GM12878 (cell line): ENCODE results near the gene JMJD7. TPM values are rescaled to one million over a fixed set of nuclear protein-coding genes. Genes with fewer than 3 reads are reported as not detected.

Source experiments
- ATAC-seq: fragments of 200-7000 bp; cut with Tn5 transposase; 3 replicates; pipeline ENCODE4 v1.9.1; 2020; ENCODE audit warnings: mild to moderate bottlenecking, moderate library complexity
- BruUV-seq: library from RNA; stranded (reverse); fragments of 400-500 nt; replicated peaks from 2 replicates; lab custom pipeline; 2021; lab: Mats Ljungman, UMichigan
- CTCF ChIA-PET: fragments of 300-600 bp; sonication (Branson Sonifier 250); formaldehyde crosslinking; extraction: SDS; loops from one replicate; lab custom pipeline; 2021; ENCODE audit warnings: inconsistent platforms; lab: Yijun Ruan, JAX
- POLR2A ChIA-PET: fragments of 350-600 bp; formaldehyde crosslinking; extraction: SDS; loops from one replicate; lab custom pipeline; 2021; ENCODE audit warnings: inconsistent platforms; lab: Charles Lee
- RAD21 ChIA-PET: fragments of 300-600 bp; sonication (Branson Sonifier 250); formaldehyde crosslinking; loops from one replicate; lab custom pipeline; 2023; ENCODE audit warnings: antibody characterized with exemption; ENCODE audit not compliant: unreplicated experiment; lab: Charles Lee
- SMC1A ChIA-PET: fragments of 300-600 bp; sonication (Branson Sonifier 250); formaldehyde crosslinking; loops from one replicate; lab custom pipeline; 2023; ENCODE audit not compliant: unreplicated experiment, uncharacterized antibody; lab: Charles Lee
- DNase-seq: peaks from one replicate; pipeline ENCODE4 v3.0.0-alpha.2; 2011; ENCODE audit warnings: low read depth, low spot score
- FAIRE-seq: peaks from 3 replicates; lab custom pipeline; 2011; peaks lifted over from hg19 to GRCh38; lab: Jason Lieb, UNC
- H2AFZ ChIP-seq: 2 replicates; pipeline ENCODE4 v1.6.0; 2011; ENCODE audit warnings: low read depth, low read length, control low read depth; ENCODE audit not compliant: control insufficient read depth
- H3K27ac ChIP-seq: 2 replicates; pipeline ENCODE4 v1.5.1; 2011; ENCODE audit warnings: control low read depth; ENCODE audit not compliant: control insufficient read depth, insufficient read depth
- H3K27me3 ChIP-seq, 2 experiments: replicated peaks in 1 of 2; 2 replicates each; pipeline versions ENCODE4 v1.6.0 to v1.6.1; 2011; ENCODE audit warnings: low read length in 1 of 2; ENCODE audit not compliant: control insufficient read depth in 2 of 2, insufficient read depth in 2 of 2
- H3K36me3 ChIP-seq, 2 experiments: 2 replicates each; pipeline ENCODE4 v1.5.1; 2011; ENCODE audit warnings: low read length in 1 of 2; ENCODE audit not compliant: control insufficient read depth in 2 of 2, insufficient read depth in 2 of 2
- H3K4me1 ChIP-seq: 2 replicates; pipeline ENCODE4 v1.6.1; 2011; ENCODE audit warnings: mild to moderate bottlenecking, low read length, moderate library complexity, mixed read lengths; ENCODE audit not compliant: control insufficient read depth, insufficient read depth
- H3K4me2 ChIP-seq: 2 replicates; pipeline ENCODE4 v1.6.0; 2011; ENCODE audit warnings: control low read depth; ENCODE audit not compliant: control insufficient read depth, insufficient read depth
- H3K4me3 ChIP-seq: fragments of 200-600 bp; sonication (generic); 2 replicates; pipeline ENCODE4 v1.5.1; 2016
- H3K79me2 ChIP-seq: 2 replicates; pipeline ENCODE4 v1.6.0; 2011; ENCODE audit warnings: low read length; ENCODE audit not compliant: control insufficient read depth, insufficient read depth
- H3K9ac ChIP-seq: 2 replicates; pipeline ENCODE4 v1.8.0; 2011; ENCODE audit warnings: low read length, control low read depth, mixed read lengths; ENCODE audit not compliant: control insufficient read depth, insufficient read depth
- H3K9me3 ChIP-seq: replicated peaks from 3 replicates; pipeline ENCODE4 v1.5.1; 2011; ENCODE audit warnings: mild to moderate bottlenecking, low read length; ENCODE audit not compliant: control insufficient read depth, insufficient read depth
- H4K20me1 ChIP-seq: 2 replicates; pipeline ENCODE4 v1.6.0; 2011; ENCODE audit not compliant: control insufficient read depth, insufficient read depth
- CEBPZ ChIP-seq: fragments of 150-350 bp; IDR thresholded peaks from 2 replicates; pipeline ENCODE4 v1.6.1; 2016; ENCODE audit warnings: low read depth, low read length
- CHD1 ChIP-seq: IDR thresholded peaks from 2 replicates; pipeline ENCODE4 v1.6.1; 2012; ENCODE audit warnings: low read depth, low read length, improper control_type of control experiment
- IKZF2 ChIP-seq, 2 experiments: fragments of 450-650 bp; IDR thresholded peaks; 2 replicates each; pipeline ENCODE4 v1.6.1; 2017; ENCODE audit warnings: mild to moderate bottlenecking in 2 of 2, moderate library complexity in 2 of 2
- POLR2AphosphoS5 ChIP-seq: IDR thresholded peaks from 2 replicates; pipeline ENCODE4 v1.6.1; 2011; ENCODE audit warnings: mild to moderate bottlenecking, low read length, inconsistent platforms
- SIX5 ChIP-seq: IDR thresholded peaks from 2 replicates; pipeline ENCODE4 v1.6.1; 2011; ENCODE audit warnings: mild to moderate bottlenecking, low read depth, low read length, moderate library complexity; ENCODE audit not compliant: severe bottlenecking
- TBL1XR1 ChIP-seq: IDR thresholded peaks from 2 replicates; pipeline ENCODE4 v1.6.1; 2012; ENCODE audit warnings: low read depth, low read length, improper control_type of control experiment
- ZBTB4 ChIP-seq: fragments of 450-650 bp; formaldehyde crosslinking; IDR thresholded peaks from 2 replicates; pipeline ENCODE4 v1.4.0; 2022; ENCODE audit warnings: mild to moderate bottlenecking, moderate library complexity
- ZNF207 ChIP-seq: fragments of 450-650 bp; IDR thresholded peaks from 2 replicates; pipeline ENCODE4 v1.6.1; 2014; ENCODE audit warnings: antibody characterized with exemption, mild to moderate bottlenecking, borderline replicate concordance
- ZNF687 ChIP-seq: fragments of 450-650 bp; IDR thresholded peaks from 2 replicates; pipeline ENCODE4 v1.6.1; 2017; ENCODE audit warnings: mild to moderate bottlenecking, moderate library complexity
- WGBS: methylation state at CpG from one replicate; pipeline ENCODE4 v1.1.6; 2016; ENCODE audit warnings: low lambda C conversion rate; ENCODE audit not compliant: insufficient replicate concordance, insufficient coverage; ENCODE audit errors: missing lambda C conversion rate; 5-methylcytosine and 5-hydroxymethylcytosine counted together
- in situ Hi-C: fragments of 300-500 bp; cut with MboI; formaldehyde crosslinking; loops from 9 replicates; pipeline ENCODE4 v1.14.3; 2018; ENCODE audit warnings: mixed read lengths
- intact Hi-C: fragments of 100-400 bp; cut with micrococcal nuclease; formaldehyde crosslinking; loops from one replicate; pipeline ENCODE4 v1.14.2; 2022; ENCODE audit not compliant: unreplicated experiment
- polyA plus RNA-seq, 11 experiments: library from polyadenylated mRNA; depleted of rRNA in 4 of 11; unstranded in 6 of 11; stranded (reverse) in 5 of 11; fragments of >200 nt; fragmentation: Nextera tagmentation in 4 of 11; fragmentation: Illumina TruSeq in 1 of 11; extraction: Ambion mirVana in 4 of 11; extraction: Trizol in 1 of 11; gene quantifications; 1 replicate in 1 of 11; 2 replicates in 10 of 11; pipeline versions ENCODE4 v1.2.1 to v1.2.3, GENCODE V29; 2011 to 2016; ENCODE audit warnings: inconsistent platforms in 2 of 11, missing spikeins in 2 of 11, low read depth in 1 of 11
- total RNA-seq, 4 experiments: library from RNA; depleted of rRNA in 3 of 4; stranded (reverse); fragments of >200 nt in 3 of 4; fragmentation: Illumina TruSeq in 1 of 4; extraction: Trizol in 1 of 4; gene quantifications; 2 replicates each; pipeline versions ENCODE4 v1.2.1 to v1.2.3, GENCODE V29; 2013 to 2021

Gene JMJD7
- total and polyA plus RNA-seq, 10 of the 15 experiments (the other 5 are each of a cell fraction or from before 2014, with no cell fraction given): 0.79 to 12.2 (median 6.5) TPM

GRCh38 chr15:41825145-41825544 is 2.7 kb upstream of the JMJD7 start (continued):
- TF ChIP-seq ZNF687 (no peak), SIX5 (no peak)

- peaks cover 3 to 10% of the 10 kb centered on the region in 2 experiments; a peak in 3 of 4 replicates for H3K36me3 ChIP-seq
- ChIA-PET RAD21 (no interaction called here), SMC1A (interaction anchor here (1.4 to 3.0 kb wide), 2 partner anchors 51 to 52 kb away, joined by 7 read pairs; partner anchors contain the start of gene MAPKBP1), CTCF (interaction anchor here (0.7 to 2.5 kb wide), 3 partner anchors 15 to 52 kb away, joined by 3 to 12 read pairs (median 5); partner anchors contain the start of gene MAPKBP1), POLR2A (interaction anchor here (0.6 to 1.0 kb wide), 2 partner anchors 15 to 53 kb away, joined by 3 read pairs; no protein-coding TSS in a partner anchor)
- H4K20me1 ChIP-seq: no peaks in the 10 kb centered on the region; the same call in 1 of the 2 replicates
- H3K27ac ChIP-seq: no peak overlapping the region
- no peak overlapping the region for H3K4me3 ChIP-seq
- intact Hi-C loops (loop anchor here (5.0 kb wide), 2 partner anchors 76 to 146 kb away; partner anchors contain the start of gene EHD4), in situ Hi-C loops (no loop called here)
- H3K9me3 ChIP-seq: no peaks in the 10 kb centered on the region
- no peak for DNase-seq
- no peak for ATAC-seq
- no peaks in the 10 kb centered on the region for H3K27me3 ChIP-seq
- no peaks in the 10 kb centered on the region for H3K79me2 ChIP-seq
- H2AFZ ChIP-seq: no peak overlapping the region
- BruUV-seq: no TSS peak
- FAIRE-seq: no peak
- no peak overlapping the region for H3K4me2 ChIP-seq
- WGBS: 74% methylated on average over 13 of the region's 13 CpGs
- no peaks in the 10 kb centered on the region for H3K4me1 ChIP-seq
- no peak overlapping the region for H3K9ac ChIP-seq
- no peak for TF ChIP-seq IKZF2 (IDR thresholded peaks at IDR 0.05)
- no peak for TF ChIP-seq TBL1XR1
- no peak for TF ChIP-seq ZBTB4 (CRISPR knock-in tag)
- no peak for TF ChIP-seq CEBPZ
- TF ChIP-seq POLR2AphosphoS5: no peak
- TF ChIP-seq CHD1: no peak
- TF ChIP-seq ZNF207: no peak
These were observed 2.0 kb upstream of the JMJD7 start for GRCh38 chr15:41825572-41826535.
